CD14-positive monocyte (primary cell): Measurements from ENCODE around the gene BAHCC1. TPM values are rescaled to one million over a fixed set of nuclear protein-coding genes. Genes with fewer than 3 reads are reported as not detected.

Experiments
- DNase-seq, 3 donors: peaks; one replicate each; pipeline ENCODE4 v3.0.0-alpha.2; 2011 to 2022
- H2AFZ ChIP-seq: 2 replicates; pipeline ENCODE4 v1.6.0; 2012; ENCODE audit warnings: mild to moderate bottlenecking, low read depth, low read length, inconsistent platforms; ENCODE audit not compliant: insufficient read depth, poor library complexity, severe bottlenecking
- H3K27ac ChIP-seq, 2 donors: 1 replicate in 1 of 2; 2 replicates in 1 of 2; pipeline ENCODE4 v1.5.1; 2012 to 2013; ENCODE audit warnings: low read length in 2 of 2, control low read depth in 1 of 2, inconsistent platforms in 1 of 2, low read depth in 1 of 2, mild to moderate bottlenecking in 1 of 2
- H3K27me3 ChIP-seq, 2 donors: one replicate each; pipeline versions ENCODE4 v1.6.0 to v1.6.1; 2011 to 2013; ENCODE audit warnings: low read length in 2 of 2; ENCODE audit not compliant: control insufficient read depth in 2 of 2, insufficient read depth in 2 of 2
- H3K36me3 ChIP-seq, 2 donors: replicated peaks in 1 of 2; 1 replicate in 1 of 2; 2 replicates in 1 of 2; pipeline versions ENCODE4 v1.5.1 to v1.6.1; 2012 to 2013; ENCODE audit warnings: low read length in 2 of 2, control low read depth in 1 of 2, inconsistent platforms in 1 of 2, mild to moderate bottlenecking in 1 of 2; ENCODE audit not compliant: insufficient read depth in 2 of 2, control insufficient read depth in 1 of 2
- H3K4me1 ChIP-seq, 2 donors: 1 replicate in 1 of 2; 2 replicates in 1 of 2; pipeline versions ENCODE4 v1.5.1 to v1.6.1; 2012 to 2013; ENCODE audit warnings: low read length in 2 of 2, control low read depth in 1 of 2, inconsistent platforms in 1 of 2, mild to moderate bottlenecking in 1 of 2, moderate library complexity in 1 of 2; ENCODE audit not compliant: insufficient read depth in 2 of 2, control insufficient read depth in 1 of 2
- H3K4me2 ChIP-seq: replicated peaks from 2 replicates; pipeline ENCODE3; 2012; ENCODE audit warnings: low read length, moderate library complexity, mild to moderate bottlenecking; ENCODE audit not compliant: poor library complexity, severe bottlenecking; ENCODE audit errors: extremely low read depth
- H3K4me3 ChIP-seq, 3 experiments: fragments of 200-600 bp in 1 of 3; sonication (generic) in 1 of 3; replicated peaks in 1 of 3; 1 replicate in 2 of 3; 2 replicates in 1 of 3; pipeline ENCODE4 v1.5.1; 2011 to 2013; ENCODE audit warnings: low read length in 3 of 3, mild to moderate bottlenecking in 3 of 3, control low read depth in 2 of 3, low read depth in 2 of 3, inconsistent platforms in 1 of 3, moderate library complexity in 1 of 3
- H3K79me2 ChIP-seq: 2 replicates; pipeline ENCODE4 v1.6.0; 2012; ENCODE audit warnings: mild to moderate bottlenecking, control low read depth, inconsistent platforms, low read length, moderate library complexity; ENCODE audit not compliant: insufficient read depth
- H3K9ac ChIP-seq: 2 replicates; pipeline ENCODE4 v1.6.0; 2017; ENCODE audit warnings: low read length, mild to moderate bottlenecking; ENCODE audit not compliant: insufficient read depth, poor library complexity, severe bottlenecking
- H3K9me3 ChIP-seq, 2 donors: replicated peaks in 1 of 2; 1 replicate in 1 of 2; 2 replicates in 1 of 2; pipeline versions ENCODE4 v1.5.1 to v1.6.1; 2012 to 2013; ENCODE audit warnings: low read length in 2 of 2, control low read depth in 1 of 2; ENCODE audit not compliant: control insufficient read depth in 1 of 2, insufficient read depth in 1 of 2
- H4K20me1 ChIP-seq: 2 replicates; pipeline ENCODE4 v1.6.0; 2012; ENCODE audit warnings: mild to moderate bottlenecking, low read length, control low read depth, moderate library complexity; ENCODE audit not compliant: insufficient read depth
- H3K27ac Mint-ChIP-seq, 7 donors: one replicate each; pipeline ENCODE4 v1.8.0; 2020; ENCODE audit warnings: mild to moderate bottlenecking in 7 of 7, mixed read lengths in 7 of 7, moderate library complexity in 6 of 7, inconsistent platforms in 2 of 7
- H3K27me3 Mint-ChIP-seq, 3 donors: one replicate each; pipeline ENCODE4 v1.8.0; 2021 to 2022; ENCODE audit warnings: low read depth in 3 of 3, mild to moderate bottlenecking in 3 of 3, mixed read lengths in 3 of 3, moderate library complexity in 3 of 3, inconsistent platforms in 1 of 3
- H3K36me3 Mint-ChIP-seq, 2 donors: one replicate each; pipeline ENCODE4 v1.8.0; 2020; ENCODE audit warnings: mixed read lengths in 2 of 2, inconsistent platforms in 1 of 2, mild to moderate bottlenecking in 1 of 2
- H3K4me1 Mint-ChIP-seq: one replicate; pipeline ENCODE4 v1.8.0; 2020; ENCODE audit warnings: mild to moderate bottlenecking, mixed read lengths
- H3K4me3 Mint-ChIP-seq, 2 donors: one replicate each; pipeline ENCODE4 v1.8.0; 2020; ENCODE audit warnings: mild to moderate bottlenecking in 2 of 2, mixed read lengths in 2 of 2, moderate library complexity in 1 of 2
- H3K9me3 Mint-ChIP-seq, 7 donors: one replicate each; pipeline ENCODE4 v1.8.0; 2020 to 2022; ENCODE audit warnings: mixed read lengths in 7 of 7, mild to moderate bottlenecking in 6 of 7, moderate library complexity in 6 of 7, inconsistent platforms in 2 of 7
- CTCF ChIP-seq: fragments of 200-600 bp; IDR thresholded peaks from one replicate; pipeline ENCODE4 v1.8.0; 2022; ENCODE audit warnings: antibody characterized with exemption, mild to moderate bottlenecking
- WGBS: methylation state at CpG from one replicate; pipeline ENCODE4 v1.1.5; 2013; ENCODE audit warnings: missing lambda C conversion rate; ENCODE audit not compliant: insufficient coverage; 5-methylcytosine and 5-hydroxymethylcytosine counted together
- intact Hi-C, 2 donors: fragments of 100-400 bp; cut with micrococcal nuclease; formaldehyde crosslinking; loops; one replicate each; pipeline versions ENCODE4 v1.15.0 to v1.15.1; 2023
- polyA plus RNA-seq, 3 donors: library from polyadenylated mRNA; depleted of rRNA in 1 of 3; unstranded in 2 of 3; stranded (reverse) in 1 of 3; fragments of 300-500 nt in 2 of 3; fragments of >200 nt in 1 of 3; fragmentation: Illumina TruSeq in 2 of 3; gene quantifications; 1 replicate in 2 of 3; 2 replicates in 1 of 3; pipeline ENCODE4 v1.2.3, GENCODE V29; 2012 to 2021

Gene BAHCC1
- polyA plus RNA-seq, 3 donors: 0.11 to 8.8 (median 0.27) TPM

- H3K4me3 ChIP-seq: no peak overlapping the region
- DNase-seq: no peak
- H3K27ac Mint-ChIP-seq: no peak overlapping the region
- no peak overlapping the region for H2AFZ ChIP-seq
- no peak overlapping the region for H3K27ac ChIP-seq
- no peaks in the 10 kb centered on the region for H3K9me3 ChIP-seq
- H3K27me3 Mint-ChIP-seq: peaks cover 21 to 41% (median 28%) of the 10 kb centered on the region in 3 donors
- H3K4me1 ChIP-seq: peaks cover 14 to 21% of the 10 kb centered on the region in 2 donors
- no peak overlapping the region for H3K4me3 Mint-ChIP-seq
- no peaks in the 10 kb centered on the region for H3K36me3 Mint-ChIP-seq
- H3K27me3 ChIP-seq: peaks cover 0 to 23% of the 10 kb centered on the region in 2 donors
- H3K9me3 Mint-ChIP-seq: peaks cover 0 to 10% (median 4%) of the 10 kb centered on the region in 7 donors
- H3K9ac ChIP-seq: no peak overlapping the region
- no peaks in the 10 kb centered on the region for H3K79me2 ChIP-seq
- H3K4me1 Mint-ChIP-seq: peaks cover 18% of the 10 kb centered on the region
- 98% methylated on average over 17 of the region's 20 CpGs for WGBS
- no peaks in the 10 kb centered on the region for H4K20me1 ChIP-seq
- H3K4me2 ChIP-seq: no peak overlapping the region
- no peaks in the 10 kb centered on the region for H3K36me3 ChIP-seq
- intact Hi-C loops: no loop called here
- TF ChIP-seq CTCF: no peak
These were observed 82.9 kb downstream of the BAHCC1 start for GRCh38 chr17:81478119-81478518.

- Histone ChIP-seq H3K79me2 (no peaks in the 10 kb centered on the region), H3K27ac (no peak overlapping the region), H3K27me3 (peaks cover 0 to 30% of the 10 kb centered on the region in 2 donors), H3K9ac (no peak overlapping the region), H3K4me2 (no peak overlapping the region), H4K20me1 (no peaks in the 10 kb centered on the region), H3K36me3 (no peaks in the 10 kb centered on the region), H3K4me1 (peaks cover 26 to 34% of the 10 kb centered on the region in 2 donors), H3K4me3 (no peak overlapping the region), H3K9me3 (no peaks in the 10 kb centered on the region), H2AFZ (no peak overlapping the region)
- no peak for TF ChIP-seq CTCF
- Mint-ChIP-seq H3K9me3 (peaks cover 0 to 10% (median 4%) of the 10 kb centered on the region in 7 donors), H3K27me3 (peaks cover 21 to 47% (median 31%) of the 10 kb centered on the region in 3 donors), H3K36me3 (no peaks in the 10 kb centered on the region), H3K4me3 (no peak overlapping the region), H3K27ac (no peak overlapping the region), H3K4me1 (peaks cover 24% of the 10 kb centered on the region)
- intact Hi-C loops: loop anchor here (5.0 to 10.0 kb wide), 6 partner anchors 47 to 337 kb away; no protein-coding TSS in a partner anchor
- WGBS: 90% methylated on average over 17 of the region's 20 CpGs
- no peak for DNase-seq
These were observed 84.2 kb downstream of the BAHCC1 start for GRCh38 chr17:81479175-81480071.
